GM12878 (cell line): ENCODE data around the gene NIPAL1. TPM values are rescaled to one million over a fixed set of nuclear protein-coding genes. Genes with fewer than 3 reads are reported as not detected.
A peak's percentile ranks its signal among the peaks of the same experiment; 100 is the strongest.

ENCODE experiments used
- BRCA1 ChIP-seq: IDR thresholded peaks from 2 replicates; pipeline ENCODE4 v1.6.1; 2011; ENCODE audit warnings: low read depth, low read length, improper control_type of control experiment
- CHD1 ChIP-seq: IDR thresholded peaks from 2 replicates; pipeline ENCODE4 v1.6.1; 2012; ENCODE audit warnings: low read depth, low read length, improper control_type of control experiment
- MEF2A ChIP-seq: IDR thresholded peaks from 2 replicates; pipeline ENCODE4 v1.6.1; 2011; ENCODE audit warnings: low read depth, mild to moderate bottlenecking, low read length, moderate library complexity; ENCODE audit not compliant: insufficient read depth
- MYB ChIP-seq: fragments of 150-350 bp; IDR thresholded peaks from 2 replicates; pipeline ENCODE4 v1.6.1; 2014; ENCODE audit warnings: mild to moderate bottlenecking, low read depth, low read length, borderline replicate concordance
- MYC ChIP-seq: IDR thresholded peaks from 2 replicates; pipeline ENCODE4 v1.6.1; 2011; ENCODE audit warnings: mild to moderate bottlenecking, low read length, moderate library complexity, inconsistent platforms; ENCODE audit not compliant: insufficient read depth, insufficient replicate concordance, insufficient read length, severe bottlenecking
- POLR2AphosphoS5 ChIP-seq: IDR thresholded peaks from 2 replicates; pipeline ENCODE4 v1.6.1; 2011; ENCODE audit warnings: mild to moderate bottlenecking, low read length, inconsistent platforms
- RBBP5 ChIP-seq: fragments of 200-600 bp; sonication (generic); conservative IDR thresholded peaks from 2 replicates; pipeline ENCODE4 v1.6.1; 2016
- RCOR1 ChIP-seq: conservative IDR thresholded peaks from 2 replicates; pipeline ENCODE4 v1.6.1; 2012; ENCODE audit warnings: low read depth, low read length, improper control_type of control experiment
- SIN3A ChIP-seq: IDR thresholded peaks from 2 replicates; pipeline ENCODE4 v1.6.1; 2012; ENCODE audit warnings: low read depth, low read length, improper control_type of control experiment
- SIX5 ChIP-seq: IDR thresholded peaks from 2 replicates; pipeline ENCODE4 v1.6.1; 2011; ENCODE audit warnings: mild to moderate bottlenecking, low read depth, low read length, moderate library complexity; ENCODE audit not compliant: severe bottlenecking
- SMARCA5 ChIP-seq: fragments of 450-650 bp; IDR thresholded peaks from 2 replicates; pipeline ENCODE4 v1.6.1; 2017; ENCODE audit warnings: mild to moderate bottlenecking
- SRF ChIP-seq, 2 experiments: IDR thresholded peaks; 2 replicates each; pipeline ENCODE4 v1.6.1; 2011; ENCODE audit warnings: low read depth in 2 of 2, low read length in 2 of 2, mild to moderate bottlenecking in 1 of 2, moderate library complexity in 1 of 2
- TCF12 ChIP-seq: IDR thresholded peaks from 2 replicates; pipeline ENCODE4 v1.6.1; 2011; ENCODE audit warnings: low read depth, mild to moderate bottlenecking, low read length
- ZNF384 ChIP-seq: IDR thresholded peaks from 2 replicates; pipeline ENCODE4 v1.6.1; 2012; ENCODE audit warnings: low read depth, mild to moderate bottlenecking, low read length, improper control_type of control experiment, borderline replicate concordance
- polyA plus RNA-seq, 11 experiments: library from polyadenylated mRNA; depleted of rRNA in 4 of 11; unstranded in 6 of 11; stranded (reverse) in 5 of 11; fragments of >200 nt; fragmentation: Nextera tagmentation in 4 of 11; fragmentation: Illumina TruSeq in 1 of 11; extraction: Ambion mirVana in 4 of 11; extraction: Trizol in 1 of 11; gene quantifications; 1 replicate in 1 of 11; 2 replicates in 10 of 11; pipeline versions ENCODE4 v1.2.1 to v1.2.3, GENCODE V29; 2011 to 2016; ENCODE audit warnings: inconsistent platforms in 2 of 11, missing spikeins in 2 of 11, low read depth in 1 of 11
- total RNA-seq, 4 experiments: library from RNA; depleted of rRNA in 3 of 4; stranded (reverse); fragments of >200 nt in 3 of 4; fragmentation: Illumina TruSeq in 1 of 4; extraction: Trizol in 1 of 4; gene quantifications; 2 replicates each; pipeline versions ENCODE4 v1.2.1 to v1.2.3, GENCODE V29; 2013 to 2021
- TF ChIP-seq, protein P1 (sequence below): fragments of 450-650 bp; formaldehyde crosslinking; IDR thresholded peaks from 2 replicates; pipeline ENCODE4 v1.5.0; 2022; ENCODE audit warnings: mild to moderate bottlenecking, missing genetic modification characterization
- TF ChIP-seq, protein P2 (sequence below): fragments of 450-650 bp; IDR thresholded peaks from 2 replicates; pipeline ENCODE4 v1.6.1; 2017; ENCODE audit warnings: antibody characterized with exemption, mild to moderate bottlenecking, moderate library complexity
- TF ChIP-seq, protein P3 (sequence below): fragments of 450-650 bp; IDR thresholded peaks from 2 replicates; pipeline ENCODE4 v1.6.1; 2017; ENCODE audit warnings: mild to moderate bottlenecking, moderate library complexity

NIPAL1 gene
- total and polyA plus RNA-seq, 10 of the 15 experiments (the other 5 are each of a cell fraction or from before 2014, with no cell fraction given), result 0.46 to 9.7 (median 5.9) TPM

GRCh38 chr4:48016141-48017107 is at the start of gene NIPAL1, which contains the start of gene CNGA1 (continued):
- TF ChIP-seq MYB (no peak), MYC (no peak), SIX5 (no peak), RBBP5 (no peak), SRF (IDR thresholded peaks at IDR 0.05; ENCODE audit: low read depth in 2 of 2, low read length in 2 of 2) (no peak), ZNF384 (no peak), BRCA1 (no peak), SIN3A (no peak), TCF12 (0 out of 2 replicates have a peak, but pooled peaks have one; percentile 19), MEF2A (no peak), CHD1 (no peak), POLR2AphosphoS5 (no peak), SMARCA5 (no peak), RCOR1 (no peak)
- TF ChIP-seq, protein P1, sequence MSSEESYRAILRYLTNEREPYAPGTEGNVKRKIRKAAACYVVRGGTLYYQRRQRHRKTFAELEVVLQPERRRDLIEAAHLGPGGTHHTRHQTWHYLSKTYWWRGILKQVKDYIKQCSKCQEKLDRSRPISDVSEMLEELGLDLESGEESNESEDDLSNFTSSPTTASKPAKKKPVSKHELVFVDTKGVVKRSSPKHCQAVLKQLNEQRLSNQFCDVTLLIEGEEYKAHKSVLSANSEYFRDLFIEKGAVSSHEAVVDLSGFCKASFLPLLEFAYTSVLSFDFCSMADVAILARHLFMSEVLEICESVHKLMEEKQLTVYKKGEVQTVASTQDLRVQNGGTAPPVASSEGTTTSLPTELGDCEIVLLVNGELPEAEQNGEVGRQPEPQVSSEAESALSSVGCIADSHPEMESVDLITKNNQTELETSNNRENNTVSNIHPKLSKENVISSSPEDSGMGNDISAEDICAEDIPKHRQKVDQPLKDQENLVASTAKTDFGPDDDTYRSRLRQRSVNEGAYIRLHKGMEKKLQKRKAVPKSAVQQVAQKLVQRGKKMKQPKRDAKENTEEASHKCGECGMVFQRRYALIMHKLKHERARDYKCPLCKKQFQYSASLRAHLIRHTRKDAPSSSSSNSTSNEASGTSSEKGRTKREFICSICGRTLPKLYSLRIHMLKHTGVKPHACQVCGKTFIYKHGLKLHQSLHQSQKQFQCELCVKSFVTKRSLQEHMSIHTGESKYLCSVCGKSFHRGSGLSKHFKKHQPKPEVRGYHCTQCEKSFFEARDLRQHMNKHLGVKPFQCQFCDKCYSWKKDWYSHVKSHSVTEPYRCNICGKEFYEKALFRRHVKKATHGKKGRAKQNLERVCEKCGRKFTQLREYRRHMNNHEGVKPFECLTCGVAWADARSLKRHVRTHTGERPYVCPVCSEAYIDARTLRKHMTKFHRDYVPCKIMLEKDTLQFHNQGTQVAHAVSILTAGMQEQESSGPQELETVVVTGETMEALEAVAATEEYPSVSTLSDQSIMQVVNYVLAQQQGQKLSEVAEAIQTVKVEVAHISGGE, result no peak
- TF ChIP-seq, protein P2, sequence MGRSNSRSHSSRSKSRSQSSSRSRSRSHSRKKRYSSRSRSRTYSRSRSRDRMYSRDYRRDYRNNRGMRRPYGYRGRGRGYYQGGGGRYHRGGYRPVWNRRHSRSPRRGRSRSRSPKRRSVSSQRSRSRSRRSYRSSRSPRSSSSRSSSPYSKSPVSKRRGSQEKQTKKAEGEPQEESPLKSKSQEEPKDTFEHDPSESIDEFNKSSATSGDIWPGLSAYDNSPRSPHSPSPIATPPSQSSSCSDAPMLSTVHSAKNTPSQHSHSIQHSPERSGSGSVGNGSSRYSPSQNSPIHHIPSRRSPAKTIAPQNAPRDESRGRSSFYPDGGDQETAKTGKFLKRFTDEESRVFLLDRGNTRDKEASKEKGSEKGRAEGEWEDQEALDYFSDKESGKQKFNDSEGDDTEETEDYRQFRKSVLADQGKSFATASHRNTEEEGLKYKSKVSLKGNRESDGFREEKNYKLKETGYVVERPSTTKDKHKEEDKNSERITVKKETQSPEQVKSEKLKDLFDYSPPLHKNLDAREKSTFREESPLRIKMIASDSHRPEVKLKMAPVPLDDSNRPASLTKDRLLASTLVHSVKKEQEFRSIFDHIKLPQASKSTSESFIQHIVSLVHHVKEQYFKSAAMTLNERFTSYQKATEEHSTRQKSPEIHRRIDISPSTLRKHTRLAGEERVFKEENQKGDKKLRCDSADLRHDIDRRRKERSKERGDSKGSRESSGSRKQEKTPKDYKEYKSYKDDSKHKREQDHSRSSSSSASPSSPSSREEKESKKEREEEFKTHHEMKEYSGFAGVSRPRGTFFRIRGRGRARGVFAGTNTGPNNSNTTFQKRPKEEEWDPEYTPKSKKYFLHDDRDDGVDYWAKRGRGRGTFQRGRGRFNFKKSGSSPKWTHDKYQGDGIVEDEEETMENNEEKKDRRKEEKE, result no peak
- TF ChIP-seq, protein P3, sequence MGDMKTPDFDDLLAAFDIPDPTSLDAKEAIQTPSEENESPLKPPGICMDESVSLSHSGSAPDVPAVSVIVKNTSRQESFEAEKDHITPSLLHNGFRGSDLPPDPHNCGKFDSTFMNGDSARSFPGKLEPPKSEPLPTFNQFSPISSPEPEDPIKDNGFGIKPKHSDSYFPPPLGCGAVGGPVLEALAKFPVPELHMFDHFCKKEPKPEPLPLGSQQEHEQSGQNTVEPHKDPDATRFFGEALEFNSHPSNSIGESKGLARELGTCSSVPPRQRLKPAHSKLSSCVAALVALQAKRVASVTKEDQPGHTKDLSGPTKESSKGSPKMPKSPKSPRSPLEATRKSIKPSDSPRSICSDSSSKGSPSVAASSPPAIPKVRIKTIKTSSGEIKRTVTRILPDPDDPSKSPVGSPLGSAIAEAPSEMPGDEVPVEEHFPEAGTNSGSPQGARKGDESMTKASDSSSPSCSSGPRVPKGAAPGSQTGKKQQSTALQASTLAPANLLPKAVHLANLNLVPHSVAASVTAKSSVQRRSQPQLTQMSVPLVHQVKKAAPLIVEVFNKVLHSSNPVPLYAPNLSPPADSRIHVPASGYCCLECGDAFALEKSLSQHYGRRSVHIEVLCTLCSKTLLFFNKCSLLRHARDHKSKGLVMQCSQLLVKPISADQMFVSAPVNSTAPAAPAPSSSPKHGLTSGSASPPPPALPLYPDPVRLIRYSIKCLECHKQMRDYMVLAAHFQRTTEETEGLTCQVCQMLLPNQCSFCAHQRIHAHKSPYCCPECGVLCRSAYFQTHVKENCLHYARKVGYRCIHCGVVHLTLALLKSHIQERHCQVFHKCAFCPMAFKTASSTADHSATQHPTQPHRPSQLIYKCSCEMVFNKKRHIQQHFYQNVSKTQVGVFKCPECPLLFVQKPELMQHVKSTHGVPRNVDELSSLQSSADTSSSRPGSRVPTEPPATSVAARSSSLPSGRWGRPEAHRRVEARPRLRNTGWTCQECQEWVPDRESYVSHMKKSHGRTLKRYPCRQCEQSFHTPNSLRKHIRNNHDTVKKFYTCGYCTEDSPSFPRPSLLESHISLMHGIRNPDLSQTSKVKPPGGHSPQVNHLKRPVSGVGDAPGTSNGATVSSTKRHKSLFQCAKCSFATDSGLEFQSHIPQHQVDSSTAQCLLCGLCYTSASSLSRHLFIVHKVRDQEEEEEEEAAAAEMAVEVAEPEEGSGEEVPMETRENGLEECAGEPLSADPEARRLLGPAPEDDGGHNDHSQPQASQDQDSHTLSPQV, result no peak
